ENCODE measurements around the gene OR9Q1.

DNA sequence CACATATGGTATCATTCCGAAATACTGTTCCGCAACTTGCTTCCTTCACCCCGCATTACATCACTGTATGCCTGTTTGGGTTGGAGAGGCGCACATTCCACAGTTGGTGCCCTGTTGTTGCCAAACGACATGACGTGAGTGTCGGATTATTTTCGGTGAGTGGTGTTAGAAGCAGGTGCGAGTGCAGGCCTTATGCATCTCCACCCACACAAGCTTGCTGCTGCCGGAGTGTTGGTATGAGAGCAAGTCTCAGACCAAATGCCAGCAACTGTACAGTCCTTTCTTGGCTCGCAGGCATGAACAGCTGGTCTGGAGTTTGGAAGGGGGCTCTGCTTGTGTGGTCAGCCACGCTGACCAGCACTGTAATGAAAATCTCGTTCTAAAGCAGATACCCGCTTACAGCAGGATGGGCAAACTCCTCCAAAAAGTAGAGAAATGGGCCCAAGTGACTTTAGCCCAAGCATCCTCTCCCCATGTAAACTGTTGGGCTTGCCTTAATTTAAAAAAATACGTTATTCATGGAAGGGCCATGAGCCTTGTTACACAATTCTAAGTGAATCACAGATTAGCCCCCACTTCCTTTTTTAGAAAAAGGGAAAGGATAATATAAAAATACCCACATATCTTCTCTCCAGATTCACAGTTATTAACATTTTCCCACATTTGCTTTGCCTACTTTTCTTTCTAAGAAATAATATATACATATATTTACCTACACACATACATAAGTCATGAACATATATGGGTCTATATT, 48.7 kb upstream of the OR9Q1 start:
- TF ChIP-seq POLR2AphosphoS5 (IDR thresholded peaks at IDR 0.05) (no peak), EP300 (IDR thresholded peaks at IDR 0.05) (no peak), POLR2A (IDR thresholded peaks at IDR 0.05) (no peak)
- TF ChIP-seq, protein P1, sequence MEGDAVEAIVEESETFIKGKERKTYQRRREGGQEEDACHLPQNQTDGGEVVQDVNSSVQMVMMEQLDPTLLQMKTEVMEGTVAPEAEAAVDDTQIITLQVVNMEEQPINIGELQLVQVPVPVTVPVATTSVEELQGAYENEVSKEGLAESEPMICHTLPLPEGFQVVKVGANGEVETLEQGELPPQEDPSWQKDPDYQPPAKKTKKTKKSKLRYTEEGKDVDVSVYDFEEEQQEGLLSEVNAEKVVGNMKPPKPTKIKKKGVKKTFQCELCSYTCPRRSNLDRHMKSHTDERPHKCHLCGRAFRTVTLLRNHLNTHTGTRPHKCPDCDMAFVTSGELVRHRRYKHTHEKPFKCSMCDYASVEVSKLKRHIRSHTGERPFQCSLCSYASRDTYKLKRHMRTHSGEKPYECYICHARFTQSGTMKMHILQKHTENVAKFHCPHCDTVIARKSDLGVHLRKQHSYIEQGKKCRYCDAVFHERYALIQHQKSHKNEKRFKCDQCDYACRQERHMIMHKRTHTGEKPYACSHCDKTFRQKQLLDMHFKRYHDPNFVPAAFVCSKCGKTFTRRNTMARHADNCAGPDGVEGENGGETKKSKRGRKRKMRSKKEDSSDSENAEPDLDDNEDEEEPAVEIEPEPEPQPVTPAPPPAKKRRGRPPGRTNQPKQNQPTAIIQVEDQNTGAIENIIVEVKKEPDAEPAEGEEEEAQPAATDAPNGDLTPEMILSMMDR (IDR thresholded peaks at IDR 0.05), result no peak
